ENCODE results near the gene PTPN21.

Gene PTPN21

GRCh38 chr14:88562831-88563686, 8.3 kb upstream of the PTPN21 start, which contains the start of gene ZC3H14 (continued):
- no peak for TF ChIP-seq TSHZ1 (tag by site-specific recombination; IDR thresholded peaks at IDR 0.05; ENCODE audit: borderline replicate concordance)
- no peak for TF ChIP-seq ZNF664 (tag by site-specific recombination; IDR thresholded peaks at IDR 0.05)
- no peak for TF ChIP-seq ZNF239 (tag by site-specific recombination; IDR thresholded peaks at IDR 0.05)
- no peak for TF ChIP-seq ZNF677 (tag by site-specific recombination; IDR thresholded peaks at IDR 0.05)
- peak; percentile 91 for TF ChIP-seq ZNF501 (tag by site-specific recombination; IDR thresholded peaks at IDR 0.05)
- no peak for TF ChIP-seq ZNF404 (tag by site-specific recombination; IDR thresholded peaks at IDR 0.05)
- TF ChIP-seq ZNF350 (tag by site-specific recombination; IDR thresholded peaks at IDR 0.05) = no peak
- TF ChIP-seq HIC1 (tag by site-specific recombination; IDR thresholded peaks at IDR 0.05) = no peak
- TF ChIP-seq ZBTB20 (tag by site-specific recombination; IDR thresholded peaks at IDR 0.05) = peak; percentile 87
- no peak for TF ChIP-seq ZNF707 (tag by site-specific recombination; IDR thresholded peaks at IDR 0.05)
- no peak for TF ChIP-seq ZNF211 (tag by site-specific recombination; IDR thresholded peaks at IDR 0.05; ENCODE audit: low read depth)
- no peak for TF ChIP-seq REST (tag by site-specific recombination; IDR thresholded peaks at IDR 0.05)
- TF ChIP-seq ZNF704 (tag by site-specific recombination; IDR thresholded peaks at IDR 0.05) = no peak
- no peak for TF ChIP-seq ZNF184 (tag by site-specific recombination; IDR thresholded peaks at IDR 0.05)
- no peak for TF ChIP-seq ZNF510 (tag by site-specific recombination; IDR thresholded peaks at IDR 0.05; ENCODE audit: insufficient replicate concordance)
- TF ChIP-seq ZSCAN30 (tag by site-specific recombination; IDR thresholded peaks at IDR 0.05) = peak; percentile 55
- TF ChIP-seq ZNF133 (tag by site-specific recombination; IDR thresholded peaks at IDR 0.05) = no peak
- TF ChIP-seq HOXC10 (CRISPR knock-in tag; IDR thresholded peaks at IDR 0.05) = no peak
- TF ChIP-seq ZNF302 (tag by site-specific recombination; IDR thresholded peaks at IDR 0.05; ENCODE audit: low read depth) = no peak
- no peak for TF ChIP-seq ZNF623 (tag by site-specific recombination; IDR thresholded peaks at IDR 0.05)
- no peak for TF ChIP-seq ZNF416 (tag by site-specific recombination; IDR thresholded peaks at IDR 0.05)
- no peak for TF ChIP-seq ZNF37A (tag by site-specific recombination; IDR thresholded peaks at IDR 0.05)
- no peak for TF ChIP-seq PRDM4 (tag by site-specific recombination; IDR thresholded peaks at IDR 0.05)
- no peak for TF ChIP-seq ZBTB10 (tag by site-specific recombination; IDR thresholded peaks at IDR 0.05)
